PC-9 (cell line): Measurements from ENCODE around the gene PLPP3. TPM values are rescaled to one million over a fixed set of nuclear protein-coding genes. Genes with fewer than 3 reads are reported as not detected.

Experiments used
- BruUV-seq: library from RNA; stranded (reverse); fragments of 400-500 nt; replicated peaks from 2 replicates; lab custom pipeline; 2021; lab: Mats Ljungman, UMichigan
- CTCF ChIA-PET: fragments of 300-600 bp; sonication (Branson Sonifier 250); formaldehyde crosslinking; loops from one replicate; lab custom pipeline; 2022; ENCODE audit warnings: antibody characterized with exemption; lab: Charles Lee
- POLR2A ChIA-PET: fragments of 300-600 bp; sonication (Branson Sonifier 250); formaldehyde crosslinking; loops from one replicate; lab custom pipeline; 2022; ENCODE audit warnings: antibody characterized with exemption; ENCODE audit not compliant: unreplicated experiment; lab: Charles Lee
- DNase-seq, 2 experiments: peaks; one replicate each; pipeline versions ENCODE4 v3.0.0 to v3.0.0-alpha.2; 2015 to 2022; ENCODE audit warnings: mixed read lengths in 1 of 2
- H2AFZ ChIP-seq: fragments of 200-600 bp; sonication (generic); 2 replicates; pipeline ENCODE4 v1.8.1; 2017; ENCODE audit warnings: antibody characterized with exemption
- H3F3A ChIP-seq: fragments of 200-600 bp; sonication (generic); 2 replicates; pipeline ENCODE4 v1.8.1; 2017; ENCODE audit warnings: antibody characterized with exemption, mild to moderate bottlenecking, low read depth; ENCODE audit not compliant: insufficient read depth
- H3K27ac ChIP-seq: fragments of 200-600 bp; sonication (generic); 2 replicates; pipeline ENCODE4 v1.6.1; 2016; ENCODE audit warnings: mixed run types
- H3K27me3 ChIP-seq: fragments of 200-600 bp; sonication (generic); 2 replicates; pipeline ENCODE4 v1.6.1; 2016; ENCODE audit warnings: low read depth, mixed run types; ENCODE audit not compliant: insufficient read depth
- H3K36me3 ChIP-seq: fragments of 200-600 bp; sonication (generic); 2 replicates; pipeline ENCODE4 v1.6.1; 2016; ENCODE audit warnings: low read depth, mixed run types
- H3K4me1 ChIP-seq: fragments of 200-600 bp; sonication (generic); replicated peaks from 2 replicates; pipeline ENCODE4 v1.6.1; 2016; ENCODE audit warnings: mixed run types; ENCODE audit not compliant: insufficient read depth
- H3K4me2 ChIP-seq: fragments of 200-600 bp; sonication (generic); 2 replicates; pipeline ENCODE4 v1.6.1; 2017; ENCODE audit warnings: mixed run types
- H3K4me3 ChIP-seq: fragments of 200-600 bp; sonication (generic); 2 replicates; pipeline ENCODE4 v1.6.1; 2016; ENCODE audit warnings: mixed run types
- H3K79me2 ChIP-seq: fragments of 200-600 bp; sonication (generic); 2 replicates; pipeline ENCODE4 v1.6.1; 2017; ENCODE audit warnings: low read depth, mixed run types
- H3K9me2 ChIP-seq: fragments of 200-600 bp; sonication (generic); 2 replicates; pipeline ENCODE4 v1.8.1; 2017; ENCODE audit warnings: mild to moderate bottlenecking; ENCODE audit not compliant: insufficient read depth
- H3K9me3 ChIP-seq: fragments of 200-600 bp; sonication (generic); 2 replicates; pipeline ENCODE4 v1.8.1; 2016; ENCODE audit warnings: low read depth; ENCODE audit not compliant: insufficient read depth
- H4K20me1 ChIP-seq: fragments of 200-600 bp; sonication (generic); 2 replicates; pipeline ENCODE4 v1.8.1; 2017; ENCODE audit not compliant: insufficient read depth
- EZH2 ChIP-seq: fragments of 200-600 bp; sonication (generic); IDR thresholded peaks from 2 replicates; pipeline ENCODE4 v1.8.0; 2017; ENCODE audit warnings: antibody characterized with exemption, low read depth
- intact Hi-C: fragments of 100-400 bp; cut with micrococcal nuclease; formaldehyde crosslinking; loops from one replicate; pipeline ENCODE4 v1.10.0; 2022; ENCODE audit not compliant: unreplicated experiment
- total RNA-seq: library from RNA; stranded (reverse); gene quantifications from 2 replicates; pipeline ENCODE4 v1.2.3, GENCODE V29; 2021
- TF ChIP-seq, protein P1 (sequence below): fragments of 200-600 bp; sonication (generic); conservative IDR thresholded peaks from 2 replicates; pipeline ENCODE4 v1.6.1; 2017; ENCODE audit warnings: mixed run types, antibody characterized with exemption, mild to moderate bottlenecking, moderate library complexity

Gene PLPP3
- total RNA-seq, 1 experiment from 2014 or later, result 22.4 TPM

DNA sequence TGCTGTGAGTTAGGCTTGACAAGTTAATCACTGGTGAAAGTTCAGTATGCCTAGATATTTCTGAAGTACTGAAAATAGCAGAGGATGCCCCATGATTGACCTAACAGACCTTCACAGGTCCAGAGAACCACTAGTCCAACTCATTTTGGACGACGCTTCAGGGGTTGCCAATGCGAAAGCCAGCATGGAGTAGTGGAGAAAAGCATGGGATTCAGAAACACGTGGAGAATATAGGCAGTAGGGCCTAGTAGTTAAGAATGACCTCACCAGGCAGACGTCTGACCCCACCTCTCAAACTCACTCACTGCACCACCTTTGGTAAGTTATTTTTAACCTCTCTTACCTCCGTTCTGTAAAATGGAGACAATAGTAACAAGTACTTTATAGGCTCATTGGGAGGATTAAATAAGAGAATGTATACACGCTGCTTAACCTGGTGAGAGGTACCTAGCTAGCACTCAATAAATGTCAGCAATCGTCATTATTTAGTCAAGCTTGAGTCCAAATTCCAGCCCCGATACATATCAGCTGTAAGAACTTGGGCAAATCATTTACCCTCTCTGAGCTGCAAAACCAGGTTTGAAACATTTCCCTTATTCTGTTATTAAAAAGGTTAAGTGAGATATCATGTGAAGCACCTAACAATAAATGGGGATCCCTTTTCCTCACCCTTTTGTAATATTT lies 13.2 kb downstream of the PLPP3 start:
- H3K9me3 ChIP-seq, result no peaks in the 10 kb centered on the region; the same call in 1 of the 2 replicates
- no peaks in the 10 kb centered on the region for H3K9me2 ChIP-seq
- H3K4me3 ChIP-seq, result no peak overlapping the region
- no peaks in the 10 kb centered on the region for H3K27me3 ChIP-seq
- BruUV-seq, result no TSS peak
- H3K27ac ChIP-seq, result no peak overlapping the region
- H3F3A ChIP-seq, result peaks cover 21% of the 10 kb centered on the region
- H3K4me1 ChIP-seq, result peaks cover 26% of the 10 kb centered on the region
- peaks cover 8% of the 10 kb centered on the region for H3K36me3 ChIP-seq
- POLR2A ChIA-PET, result no interaction called here
- intact Hi-C loops, result no loop called here
- H3K79me2 ChIP-seq, result peaks cover 93% of the 10 kb centered on the region
- no peak for DNase-seq
- CTCF ChIA-PET, result no interaction called here
- H3K4me2 ChIP-seq, result no peak overlapping the region
- peaks cover 18% of the 10 kb centered on the region for H4K20me1 ChIP-seq
- no peak overlapping the region for H2AFZ ChIP-seq
- TF ChIP-seq, protein P1, sequence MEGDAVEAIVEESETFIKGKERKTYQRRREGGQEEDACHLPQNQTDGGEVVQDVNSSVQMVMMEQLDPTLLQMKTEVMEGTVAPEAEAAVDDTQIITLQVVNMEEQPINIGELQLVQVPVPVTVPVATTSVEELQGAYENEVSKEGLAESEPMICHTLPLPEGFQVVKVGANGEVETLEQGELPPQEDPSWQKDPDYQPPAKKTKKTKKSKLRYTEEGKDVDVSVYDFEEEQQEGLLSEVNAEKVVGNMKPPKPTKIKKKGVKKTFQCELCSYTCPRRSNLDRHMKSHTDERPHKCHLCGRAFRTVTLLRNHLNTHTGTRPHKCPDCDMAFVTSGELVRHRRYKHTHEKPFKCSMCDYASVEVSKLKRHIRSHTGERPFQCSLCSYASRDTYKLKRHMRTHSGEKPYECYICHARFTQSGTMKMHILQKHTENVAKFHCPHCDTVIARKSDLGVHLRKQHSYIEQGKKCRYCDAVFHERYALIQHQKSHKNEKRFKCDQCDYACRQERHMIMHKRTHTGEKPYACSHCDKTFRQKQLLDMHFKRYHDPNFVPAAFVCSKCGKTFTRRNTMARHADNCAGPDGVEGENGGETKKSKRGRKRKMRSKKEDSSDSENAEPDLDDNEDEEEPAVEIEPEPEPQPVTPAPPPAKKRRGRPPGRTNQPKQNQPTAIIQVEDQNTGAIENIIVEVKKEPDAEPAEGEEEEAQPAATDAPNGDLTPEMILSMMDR, result no peak
- TF ChIP-seq EZH2, result no peak

GRCh38 chr1:56564615-56565014 lies 14.7 kb downstream of the PLPP3 start:
- intact Hi-C loops, result no loop called here
- peaks cover 93% of the 10 kb centered on the region for H3K79me2 ChIP-seq
- H3F3A ChIP-seq, result peaks cover 7% of the 10 kb centered on the region; the same call in 1 of the 2 replicates
- peaks cover 25% of the 10 kb centered on the region for H4K20me1 ChIP-seq
- H3K27me3 ChIP-seq, result no peaks in the 10 kb centered on the region
- H3K4me1 ChIP-seq, result peaks cover 10% of the 10 kb centered on the region
- TF ChIP-seq, protein P1, result no peak
- no peak for TF ChIP-seq EZH2
- no peaks in the 10 kb centered on the region for H3K9me2 ChIP-seq
- no peaks in the 10 kb centered on the region; the same call in 1 of the 2 replicates for H3K9me3 ChIP-seq
- H2AFZ ChIP-seq, result no peak overlapping the region
- H3K4me3 ChIP-seq, result no peak overlapping the region
- H3K27ac ChIP-seq, result no peak overlapping the region
- ChIA-PET POLR2A (no interaction called here), CTCF (no interaction called here)
- peaks cover 8% of the 10 kb centered on the region for H3K36me3 ChIP-seq
- H3K4me2 ChIP-seq, result no peak overlapping the region
- BruUV-seq, result no TSS peak
- DNase-seq, result no peak

GRCh38 chr1:56563568-56563967 lies 15.8 kb downstream of the PLPP3 start:
- Histone ChIP-seq H3K36me3 (peaks cover 9% of the 10 kb centered on the region), H3F3A (no peaks in the 10 kb centered on the region), H3K9me3 (no peaks in the 10 kb centered on the region; the same call in 1 of the 2 replicates), H3K27ac (no peak overlapping the region), H3K4me1 (no peaks in the 10 kb centered on the region; the same call in 1 of the 2 replicates), H2AFZ (no peak overlapping the region), H3K4me2 (no peak overlapping the region), H3K4me3 (no peak overlapping the region), H4K20me1 (peaks cover 29% of the 10 kb centered on the region), H3K27me3 (no peaks in the 10 kb centered on the region), H3K79me2 (peaks cover 93% of the 10 kb centered on the region), H3K9me2 (no peaks in the 10 kb centered on the region)
- no TSS peak for BruUV-seq
- no peak for DNase-seq
- TF ChIP-seq, protein P1, result no peak
- TF ChIP-seq EZH2, result no peak
- intact Hi-C loops, result no loop called here
- ChIA-PET CTCF (no interaction called here), POLR2A (no interaction called here)
